ENCODE data around the gene HECTD4. TPM values are rescaled to one million over a fixed set of nuclear protein-coding genes. Genes with fewer than 3 reads are reported as not detected.

Gene HECTD4
- total RNA-seq, 2 donors from 2014 or later, result 50.6 to 73.4 TPM

- Histone ChIP-seq H3K27ac (no peak overlapping the region), H3K9me3 (no peaks in the 10 kb centered on the region), H3K36me3 (peaks cover 3 to 16% of the 10 kb centered on the region in 2 donors), H3K4me3 (no peak overlapping the region), H3K4me1 (replicated peaks) (no peaks in the 10 kb centered on the region), H3K27me3 (replicated peaks; ENCODE audit: insufficient read depth) (no peaks in the 10 kb centered on the region)
- DNase-seq (ENCODE audit: low spot score), result no peak
- intact Hi-C loops (cut with DNase I), result no loop called here
- WGBS, result 95% methylated on average over 4 of the region's 4 CpGs
- no peak for TF ChIP-seq CTCF (IDR thresholded peaks at IDR 0.05)
- TF ChIP-seq POLR2AphosphoS5 (IDR thresholded peaks at IDR 0.05), result no peak
- TF ChIP-seq POLR2A (IDR thresholded peaks at IDR 0.05), result no peak
Observed at GRCh38 chr12:112207397-112207924, 174.8 kb downstream of the HECTD4 start.

- WGBS, result 94% methylated on average over 7 of the region's 7 CpGs
- intact Hi-C loops (cut with DNase I), result no loop called here
- Histone ChIP-seq H3K9me3 (no peaks in the 10 kb centered on the region), H3K4me1 (replicated peaks) (no peaks in the 10 kb centered on the region), H3K27ac (no peak overlapping the region), H3K27me3 (replicated peaks; ENCODE audit: insufficient read depth) (no peaks in the 10 kb centered on the region), H3K4me3 (no peak overlapping the region), H3K36me3 (peaks cover 3 to 11% of the 10 kb centered on the region in 2 donors)
- TF ChIP-seq POLR2AphosphoS5 (IDR thresholded peaks at IDR 0.05) (no peak), POLR2A (IDR thresholded peaks at IDR 0.05) (no peak), CTCF (IDR thresholded peaks at IDR 0.05) (no peak)
- no peak for DNase-seq (ENCODE audit: low spot score)
Observed at GRCh38 chr12:112206944-112207343, 175.3 kb downstream of the HECTD4 start.

GRCh38 chr12:112199136-112199535, 183.1 kb downstream of the HECTD4 start:
- no peak overlapping the region for H3K4me3 ChIP-seq
- H3K27ac ChIP-seq, result no peak overlapping the region
- H3K4me1 ChIP-seq (replicated peaks), result no peaks in the 10 kb centered on the region
- WGBS, result 85% methylated on average over 4 of the region's 4 CpGs
- intact Hi-C loops (cut with DNase I), result loop anchor here (5.0 kb wide), 1 partner anchor 183 kb away; the partner anchor contains the start of gene HECTD4
- H3K27me3 ChIP-seq (replicated peaks; ENCODE audit: insufficient read depth), result no peaks in the 10 kb centered on the region
- H3K36me3 ChIP-seq, result peaks cover 0 to under 1% of the 10 kb centered on the region in 2 donors
- TF ChIP-seq CTCF (IDR thresholded peaks at IDR 0.05) (no peak), POLR2AphosphoS5 (IDR thresholded peaks at IDR 0.05) (no peak), POLR2A (IDR thresholded peaks at IDR 0.05) (no peak)
- no peak for DNase-seq (ENCODE audit: low spot score)
- no peaks in the 10 kb centered on the region for H3K9me3 ChIP-seq

- H3K27me3 ChIP-seq (replicated peaks; ENCODE audit: insufficient read depth), result no peaks in the 10 kb centered on the region
- H3K36me3 ChIP-seq, result no peaks in the 10 kb centered on the region
- no peak overlapping the region for H3K4me3 ChIP-seq
- no peaks in the 10 kb centered on the region for H3K9me3 ChIP-seq
- 74% methylated on average over 9 of the region's 9 CpGs for WGBS
- H3K27ac ChIP-seq, result no peak overlapping the region
- peak; percentile 49 for DNase-seq (ENCODE audit: low spot score)
- intact Hi-C loops (cut with DNase I), result loop anchor here (5.0 kb wide), 1 partner anchor 184 kb away; the partner anchor contains the start of gene HECTD4
- H3K4me1 ChIP-seq (replicated peaks), result no peaks in the 10 kb centered on the region
- peak; percentile 28 to 60 (median 56) for TF ChIP-seq CTCF (IDR thresholded peaks at IDR 0.05)
- TF ChIP-seq POLR2A (IDR thresholded peaks at IDR 0.05), result no peak
- TF ChIP-seq POLR2AphosphoS5 (IDR thresholded peaks at IDR 0.05), result peak; percentile 32
Observed at GRCh38 chr12:112198120-112198733, 184.0 kb downstream of the HECTD4 start.
